Activated B cell treated with CpG ODN at 0.5 μM for 24 hours (primary cell): ENCODE measurements around the gene TESMIN. TPM values are rescaled to one million over a fixed set of nuclear protein-coding genes. Genes with fewer than 3 reads are reported as not detected.

ENCODE experiments used
- ATAC-seq: fragments of 200-7000 bp; cut with Tn5 transposase; one replicate; pipeline ENCODE4 v1.10.0; 2021; ENCODE audit warnings: low read depth, mild to moderate bottlenecking, moderate library complexity
- CTCF ChIA-PET: fragments of 350-600 bp; sonication (Branson Sonifier 250); formaldehyde crosslinking; loops from one replicate; lab custom pipeline; 2021; ENCODE audit warnings: antibody characterized with exemption; lab: Charles Lee
- POLR2A ChIA-PET: fragments of 350-600 bp; sonication (Branson Sonifier 250); formaldehyde crosslinking; loops from one replicate; lab custom pipeline; 2021; ENCODE audit warnings: antibody characterized with exemption; lab: Charles Lee
- DNase-seq: peaks from one replicate; pipeline ENCODE4 v3.0.0; 2022
- H3K27ac Mint-ChIP-seq: one replicate; pipeline ENCODE4 v1.8.0; 2020; ENCODE audit warnings: mixed read lengths
- H3K27me3 Mint-ChIP-seq: one replicate; pipeline ENCODE4 v1.8.0; 2021; ENCODE audit warnings: mixed read lengths
- H3K36me3 Mint-ChIP-seq: one replicate; pipeline ENCODE4 v1.8.0; 2021; ENCODE audit warnings: low read depth, mixed read lengths
- H3K4me1 Mint-ChIP-seq: one replicate; pipeline ENCODE4 v1.8.0; 2021; ENCODE audit warnings: mixed read lengths
- H3K4me3 Mint-ChIP-seq: one replicate; pipeline ENCODE4 v1.8.0; 2020; ENCODE audit warnings: mild to moderate bottlenecking, mixed read lengths
- H3K9me3 Mint-ChIP-seq: one replicate; pipeline ENCODE4 v1.8.0; 2020; ENCODE audit warnings: mixed read lengths
- intact Hi-C: fragments of 100-400 bp; cut with micrococcal nuclease; formaldehyde crosslinking; loops from one replicate; pipeline ENCODE4 v1.15.1; 2024
- total RNA-seq: library from RNA; stranded (reverse); gene quantifications from 2 replicates; pipeline ENCODE4 v1.2.3, GENCODE V29; 2022
- TF ChIP-seq, protein P1 (sequence below): fragments of 200-600 bp; IDR thresholded peaks from one replicate; pipeline ENCODE4 v1.8.0; 2022; ENCODE audit warnings: antibody characterized with exemption, mild to moderate bottlenecking

The TESMIN gene
- total RNA-seq, 1 donor from 2014 or later, result 3.0 TPM

DNA sequence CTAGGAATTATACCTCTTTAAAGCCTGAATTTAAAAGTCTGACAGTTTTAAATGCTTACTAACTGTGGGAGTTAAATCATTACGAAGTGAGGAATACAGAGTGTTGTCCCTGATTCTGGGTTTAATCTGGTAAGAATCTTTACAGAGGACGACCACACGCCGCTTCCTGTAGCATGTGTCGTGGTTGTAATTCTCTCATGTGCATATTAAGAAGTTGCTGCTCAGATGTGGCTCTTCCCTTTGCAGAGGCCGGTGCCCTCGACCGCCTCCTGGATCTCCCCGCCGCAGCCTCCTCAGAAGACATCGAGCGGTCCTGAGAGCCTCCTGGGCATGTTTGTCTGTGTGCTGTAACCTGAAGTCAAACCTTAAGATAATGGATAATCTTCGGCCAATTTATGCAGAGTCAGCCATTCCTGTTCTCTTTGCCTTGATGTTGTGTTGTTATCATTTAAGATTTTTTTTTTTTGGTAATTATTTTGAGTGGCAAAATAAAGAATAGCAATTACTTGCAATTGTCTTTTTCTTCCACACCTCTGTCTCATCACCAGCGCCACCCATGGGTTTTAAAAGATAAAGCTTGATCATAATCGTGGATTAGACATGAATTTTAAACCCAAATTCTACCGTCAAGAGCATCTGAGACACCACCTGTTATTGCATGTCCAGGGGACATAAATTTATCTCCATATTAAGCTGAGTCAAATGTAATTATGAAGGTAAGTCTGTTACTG lies 60.5 kb downstream of the TESMIN start:
- Mint-ChIP-seq H3K27ac (no peak overlapping the region), H3K36me3 (no peaks in the 10 kb centered on the region), H3K9me3 (no peaks in the 10 kb centered on the region), H3K4me3 (no peak overlapping the region), H3K27me3 (peaks cover 46% of the 10 kb centered on the region), H3K4me1 (no peaks in the 10 kb centered on the region)
- POLR2A ChIA-PET, result no interaction called here
- intact Hi-C loops, result no loop called here
- CTCF ChIA-PET, result no interaction called here
- no peak for ATAC-seq
- no peak for DNase-seq
- TF ChIP-seq, protein P1, sequence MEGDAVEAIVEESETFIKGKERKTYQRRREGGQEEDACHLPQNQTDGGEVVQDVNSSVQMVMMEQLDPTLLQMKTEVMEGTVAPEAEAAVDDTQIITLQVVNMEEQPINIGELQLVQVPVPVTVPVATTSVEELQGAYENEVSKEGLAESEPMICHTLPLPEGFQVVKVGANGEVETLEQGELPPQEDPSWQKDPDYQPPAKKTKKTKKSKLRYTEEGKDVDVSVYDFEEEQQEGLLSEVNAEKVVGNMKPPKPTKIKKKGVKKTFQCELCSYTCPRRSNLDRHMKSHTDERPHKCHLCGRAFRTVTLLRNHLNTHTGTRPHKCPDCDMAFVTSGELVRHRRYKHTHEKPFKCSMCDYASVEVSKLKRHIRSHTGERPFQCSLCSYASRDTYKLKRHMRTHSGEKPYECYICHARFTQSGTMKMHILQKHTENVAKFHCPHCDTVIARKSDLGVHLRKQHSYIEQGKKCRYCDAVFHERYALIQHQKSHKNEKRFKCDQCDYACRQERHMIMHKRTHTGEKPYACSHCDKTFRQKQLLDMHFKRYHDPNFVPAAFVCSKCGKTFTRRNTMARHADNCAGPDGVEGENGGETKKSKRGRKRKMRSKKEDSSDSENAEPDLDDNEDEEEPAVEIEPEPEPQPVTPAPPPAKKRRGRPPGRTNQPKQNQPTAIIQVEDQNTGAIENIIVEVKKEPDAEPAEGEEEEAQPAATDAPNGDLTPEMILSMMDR, result no peak

DNA sequence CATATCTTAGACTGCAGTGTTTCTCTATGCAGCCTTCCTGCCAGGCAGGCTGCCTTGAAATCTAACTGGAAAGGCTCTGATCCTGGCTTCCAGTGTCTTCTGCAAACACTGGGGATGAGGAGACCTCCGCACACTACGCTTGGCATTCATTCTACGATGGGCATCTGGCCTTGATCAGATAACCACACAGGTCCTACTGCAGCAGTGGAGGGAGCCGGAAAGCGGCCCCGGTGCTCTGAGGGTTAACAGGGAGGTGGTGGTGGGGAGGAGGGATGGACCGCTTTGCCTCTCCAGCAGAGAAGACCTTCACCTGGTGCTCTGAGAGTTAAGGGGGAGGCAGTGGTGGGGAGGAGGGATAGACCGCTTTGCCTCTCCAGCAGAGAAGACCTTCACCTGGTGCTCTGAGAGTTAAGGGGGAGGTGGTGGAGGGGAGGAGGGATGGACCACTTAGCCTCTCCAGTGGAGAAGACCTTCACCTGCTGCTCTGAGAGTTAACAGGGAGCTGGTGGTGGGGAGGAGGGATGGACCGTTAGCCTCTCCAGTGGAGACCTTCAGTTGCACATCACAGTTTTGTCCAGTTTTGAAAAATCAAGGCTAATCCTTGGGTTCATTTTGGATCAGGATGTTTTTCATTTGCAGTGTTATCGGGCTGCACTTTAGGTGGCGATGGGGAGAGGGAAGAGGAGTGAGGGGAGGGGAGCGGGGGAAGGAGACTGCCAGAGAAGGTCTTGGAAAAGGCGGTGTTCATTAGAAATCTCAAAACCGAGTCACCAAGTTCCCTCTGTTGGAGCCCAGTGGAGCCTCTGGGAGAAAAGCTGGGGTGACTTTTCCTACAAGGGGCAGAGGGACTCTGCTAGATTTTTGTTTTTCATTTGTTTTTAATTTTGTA lies 61.3 kb downstream of the TESMIN start:
- POLR2A ChIA-PET, result no interaction called here
- no peak overlapping the region for H3K27ac Mint-ChIP-seq

DNA sequence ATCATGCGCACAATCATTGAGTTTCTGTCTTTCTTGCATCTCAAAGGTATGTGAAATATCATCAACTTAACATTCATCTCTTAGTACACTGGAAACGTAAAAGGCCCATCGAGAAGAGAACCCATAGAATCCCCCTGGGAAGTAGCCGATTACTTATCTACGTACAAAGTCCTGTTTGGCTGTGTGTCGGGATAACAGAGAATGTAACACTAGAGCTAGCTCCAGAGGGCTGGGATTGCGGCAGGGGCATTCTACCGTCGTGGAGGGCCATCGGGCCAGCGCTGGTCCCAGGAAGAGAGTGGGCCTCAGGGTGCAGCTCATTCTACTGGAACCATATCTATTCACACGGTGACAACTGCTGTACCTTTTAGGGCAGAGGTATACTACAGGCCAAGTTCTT lies 62.4 kb downstream of the TESMIN start:
- Mint-ChIP-seq H3K4me1 (no peaks in the 10 kb centered on the region), H3K4me3 (no peak overlapping the region), H3K9me3 (no peaks in the 10 kb centered on the region), H3K27ac (no peak overlapping the region), H3K27me3 (peaks cover 45% of the 10 kb centered on the region), H3K36me3 (no peaks in the 10 kb centered on the region)
- no peak for DNase-seq
- ChIA-PET CTCF (no interaction called here), POLR2A (no interaction called here)
- TF ChIP-seq, protein P1, result no peak
- intact Hi-C loops, result no loop called here
- ATAC-seq, result no peak

More for the DNA sequence above, 61.3 kb downstream of the TESMIN start:
- DNase-seq (no peak), ATAC-seq (no peak)
- TF ChIP-seq, protein P1, result no peak
- intact Hi-C loops, result no loop called here
- CTCF ChIA-PET, result no interaction called here
- Mint-ChIP-seq H3K9me3 (no peaks in the 10 kb centered on the region), H3K4me1 (no peaks in the 10 kb centered on the region), H3K36me3 (no peaks in the 10 kb centered on the region), H3K4me3 (no peak overlapping the region), H3K27me3 (peaks cover 51% of the 10 kb centered on the region)

DNA sequence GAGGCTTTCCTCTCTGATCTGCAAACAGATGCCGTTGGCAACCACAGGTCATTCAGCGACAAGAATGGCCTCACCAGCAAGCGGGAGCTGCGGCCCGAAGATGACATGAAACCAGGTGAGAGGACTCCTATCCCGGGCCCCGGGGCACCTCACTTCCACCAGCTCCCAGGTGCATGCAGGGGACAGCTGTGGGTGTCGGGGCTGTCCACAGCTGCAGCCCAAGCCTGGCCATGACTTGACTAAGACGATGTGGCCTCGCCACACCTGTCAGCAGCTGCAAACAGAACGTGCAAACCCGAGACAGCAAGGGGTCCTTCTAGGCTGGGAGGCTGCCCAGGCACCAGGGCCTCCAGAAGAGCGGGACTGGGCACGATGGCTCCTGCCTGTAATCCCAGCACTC lies 63.3 kb downstream of the TESMIN start:
- no peak overlapping the region for H3K27ac Mint-ChIP-seq
- no peaks in the 10 kb centered on the region for H3K4me1 Mint-ChIP-seq
- no peaks in the 10 kb centered on the region for H3K9me3 Mint-ChIP-seq
- CTCF ChIA-PET, result interaction anchor here (0.5 kb wide), 1 partner anchor 15 kb away, joined by 3 read pairs; no protein-coding TSS in a partner anchor
- H3K27me3 Mint-ChIP-seq, result peaks cover 41% of the 10 kb centered on the region
- DNase-seq (no peak), ATAC-seq (no peak)
- no peaks in the 10 kb centered on the region for H3K36me3 Mint-ChIP-seq
- POLR2A ChIA-PET, result no interaction called here
- TF ChIP-seq, protein P1, result no peak
- H3K4me3 Mint-ChIP-seq, result no peak overlapping the region
- intact Hi-C loops, result no loop called here

DNA sequence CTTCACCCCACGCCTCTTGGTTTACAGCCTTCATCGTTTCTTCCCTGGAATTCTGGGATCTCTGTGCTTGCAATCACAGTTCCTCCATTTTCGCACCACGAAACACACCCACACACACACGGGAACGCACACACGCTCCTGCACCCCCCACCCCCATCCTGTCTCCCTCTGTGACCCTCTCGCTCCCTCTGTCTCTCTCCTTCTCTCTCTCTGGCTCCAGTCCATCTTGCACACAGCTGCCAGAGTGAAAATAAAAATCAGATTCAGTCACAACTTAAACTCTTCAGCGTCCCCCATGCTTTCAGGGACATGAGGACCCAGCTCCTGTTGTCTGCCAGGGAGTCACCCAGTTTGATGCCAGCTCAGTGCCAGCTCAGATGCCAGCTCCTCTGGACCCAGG lies 64.0 kb downstream of the TESMIN start:
- Mint-ChIP-seq H3K27me3 (peaks cover 44% of the 10 kb centered on the region), H3K4me1 (no peaks in the 10 kb centered on the region), H3K27ac (no peak overlapping the region), H3K36me3 (no peaks in the 10 kb centered on the region), H3K4me3 (no peak overlapping the region), H3K9me3 (no peaks in the 10 kb centered on the region)
- ATAC-seq (no peak), DNase-seq (no peak)
- ChIA-PET CTCF (no interaction called here), POLR2A (no interaction called here)
- TF ChIP-seq, protein P1, result no peak
- intact Hi-C loops, result no loop called here
